H1 (cell line): ENCODE data around the gene CCNG2. TPM values are rescaled to one million over a fixed set of nuclear protein-coding genes. Genes with fewer than 3 reads are reported as not detected.

Experiments
- CBX5 ChIP-seq: fragments of 300-800, 300-1000 bp; sonication (generic); IDR thresholded peaks from 2 replicates; pipeline ENCODE4 v1.7.1; 2016; ENCODE audit warnings: antibody characterized with exemption, low read length, low read depth
- CREB1 ChIP-seq: IDR thresholded peaks from 2 replicates; pipeline ENCODE4 v1.6.1; 2012; ENCODE audit warnings: inconsistent platforms
- E2F6 ChIP-seq: IDR thresholded peaks from 2 replicates; pipeline ENCODE4 v1.6.1; 2012; ENCODE audit warnings: inconsistent platforms
- MAFK ChIP-seq: IDR thresholded peaks from 2 replicates; pipeline ENCODE4 v1.6.1; 2012; ENCODE audit warnings: low read depth, mild to moderate bottlenecking, improper control_type of control experiment, low read length
- SIX5 ChIP-seq: IDR thresholded peaks from 2 replicates; pipeline ENCODE4 v1.6.1; 2011; ENCODE audit warnings: mild to moderate bottlenecking, low read depth, low read length
- SP4 ChIP-seq: IDR thresholded peaks from 2 replicates; pipeline ENCODE4 v1.6.1; 2012; ENCODE audit warnings: low read length, inconsistent platforms
- TCF12 ChIP-seq: IDR thresholded peaks from 2 replicates; pipeline ENCODE4 v1.6.1; 2011; ENCODE audit warnings: low read depth, mild to moderate bottlenecking, low read length
- polyA plus RNA-seq, 7 experiments: library from polyadenylated mRNA; depleted of rRNA in 3 of 7; stranded (reverse) in 5 of 7; unstranded in 2 of 7; fragments of >200 nt in 5 of 7; fragments of 200-250 nt in 2 of 7; gene quantifications; 1 replicate in 5 of 7; 2 replicates in 1 of 7; 4 replicates in 1 of 7; pipeline versions ENCODE4 v1.2.1 to v1.2.3, GENCODE V29; 2011 to 2013; ENCODE audit warnings: missing spikeins in 2 of 7, mixed read lengths in 2 of 7
- total RNA-seq: library from RNA; stranded (reverse); fragmentation: NEBNext Ultra II Directional; extraction: Animal tissue kit (Norgen Biotek cat#: 25700); gene quantifications from 2 replicates; pipeline ENCODE4 v1.2.1, GENCODE V29; 2021

Gene CCNG2
- total and polyA plus RNA-seq, 2 of the 8 experiments (the other 6 are each of a cell fraction or from before 2014, with no cell fraction given), result 3.5 to 13.9 TPM

DNA sequence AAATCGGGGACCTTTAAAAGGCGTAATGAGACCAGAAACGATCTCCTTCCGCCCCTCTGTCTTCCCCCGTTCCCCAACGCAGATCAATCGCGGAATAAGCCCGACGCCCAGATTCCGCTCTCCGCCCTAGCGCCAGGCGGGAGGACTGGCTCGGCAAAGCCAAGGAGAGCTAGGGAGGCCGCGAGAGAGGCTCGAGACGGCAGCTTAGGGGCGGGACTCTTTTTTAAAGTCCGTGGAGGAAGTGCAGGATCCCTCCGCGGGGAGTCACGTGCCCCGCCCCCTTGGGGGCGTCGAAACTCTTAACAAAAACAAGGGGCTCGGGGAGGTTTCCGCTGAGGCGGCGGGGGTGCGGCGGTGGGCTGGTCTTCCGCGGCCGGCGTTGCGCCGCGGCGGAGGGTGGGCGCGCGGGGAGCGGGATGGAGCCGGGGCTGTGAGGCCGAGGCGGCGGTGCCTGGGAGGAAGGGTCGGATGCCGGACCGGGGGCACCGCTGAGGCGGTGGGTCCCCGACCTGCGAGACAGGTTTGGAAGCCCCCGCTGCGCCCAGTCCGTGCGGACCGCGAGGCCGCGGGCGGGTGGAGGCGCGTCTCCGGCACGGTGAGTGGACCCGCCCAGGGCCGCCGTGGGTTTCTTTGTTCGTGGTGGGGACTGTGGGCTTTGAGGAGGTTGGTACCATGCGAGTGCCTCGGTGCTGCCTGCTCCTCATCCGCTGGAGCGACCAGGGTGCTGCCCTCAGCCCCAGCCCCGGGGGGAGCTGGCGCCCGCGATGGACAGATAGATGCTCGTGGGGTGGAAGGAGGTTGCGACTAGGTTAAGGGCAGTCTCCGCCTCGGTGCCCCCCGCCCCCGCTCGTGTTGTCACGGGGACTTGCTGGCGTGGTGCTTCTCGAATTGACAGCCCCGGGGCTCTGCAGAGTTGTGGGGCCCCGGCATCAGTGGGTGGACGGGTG is at the start of gene CCNG2 (continued):
- no peak; the same call in none of the 2 replicates for TF ChIP-seq CREB1
- peak; percentile 94; the same call in 1 of the 2 replicates for TF ChIP-seq SP4
- TF ChIP-seq SIX5, result no peak
- TF ChIP-seq CBX5, result no peak
- TF ChIP-seq MAFK, result no peak
- peak; percentile 61; the same call in 1 of the 2 replicates for TF ChIP-seq E2F6
- TF ChIP-seq TCF12, result no peak
